ENCODE results near the gene CD80.

The CD80 gene

GRCh38 chr3:119514637-119515036, 44.8 kb downstream of the CD80 start:
- no peak overlapping the region for H3K4me3 ChIP-seq (ENCODE audit: low read depth, low read length)
- POLR2A ChIA-PET = no interaction called here
- CTCF ChIA-PET = interaction anchor here (1.5 kb wide), 1 partner anchor 13 kb away, joined by 3 read pairs; no protein-coding TSS in a partner anchor
- DNase-seq (ENCODE audit: low read depth, low spot score) = no peak
- no peak for TF ChIP-seq CTCF (IDR thresholded peaks at IDR 0.05; ENCODE audit: insufficient read depth, low read length, missing control alignments)

DNA sequence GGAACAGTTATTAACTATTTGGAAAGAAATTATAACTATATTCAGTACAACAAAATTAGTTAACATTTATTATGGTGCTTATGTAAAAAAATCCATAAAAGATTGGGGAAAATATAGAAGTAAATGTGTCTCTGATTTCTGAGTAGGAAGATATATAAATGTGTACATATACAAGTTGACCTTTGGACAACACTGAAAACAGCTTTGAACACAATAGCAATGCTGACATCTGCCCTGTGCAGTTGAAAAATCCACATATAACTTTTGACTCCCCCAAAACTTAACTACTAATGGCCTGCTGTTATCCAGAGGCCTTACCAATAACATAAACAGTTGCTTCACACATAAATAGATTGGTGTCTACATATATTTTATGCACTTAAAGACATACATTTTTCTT, 48.7 kb downstream of the CD80 start:
- no peak for DNase-seq (ENCODE audit: low read depth, low spot score)
- no peak overlapping the region for H3K4me3 ChIP-seq (ENCODE audit: low read depth, low read length)
- TF ChIP-seq CTCF (IDR thresholded peaks at IDR 0.05; ENCODE audit: insufficient read depth, low read length, missing control alignments) = no peak
- CTCF ChIA-PET = no interaction called here
- POLR2A ChIA-PET = no interaction called here

DNA sequence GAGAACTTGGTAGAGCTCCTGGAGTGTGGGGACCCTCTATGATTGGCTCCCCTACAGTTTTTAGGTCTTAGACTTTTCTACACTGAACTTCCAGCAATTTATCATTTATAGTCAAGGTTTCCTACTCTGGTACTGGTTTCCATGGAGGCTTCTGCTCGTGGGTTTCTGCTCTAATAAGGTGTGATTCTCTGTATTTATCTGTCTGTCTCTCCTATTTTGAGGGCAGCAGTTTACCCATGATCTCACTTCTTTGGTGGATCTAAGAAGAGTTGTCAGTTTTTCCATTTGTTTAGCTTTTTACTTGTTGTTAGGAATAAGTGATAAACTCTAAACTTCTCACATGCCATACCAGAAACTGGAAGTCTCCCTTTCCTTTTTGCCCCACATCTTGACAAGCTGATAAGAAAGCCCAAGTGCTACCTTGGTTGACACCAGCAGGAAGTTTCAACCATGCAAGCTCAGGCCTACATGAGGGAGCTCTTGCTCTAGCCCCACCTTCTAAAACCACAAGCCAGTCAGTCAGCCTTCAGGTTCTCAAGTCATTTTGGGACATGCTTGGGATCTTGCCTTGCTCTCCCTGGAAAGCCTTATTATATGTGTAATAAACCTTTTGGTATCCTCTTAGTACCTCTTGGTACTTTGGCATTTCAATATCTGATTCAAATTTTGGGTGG, 51.1 kb downstream of the CD80 start:
- ChIA-PET POLR2A (no interaction called here), CTCF (interaction anchor here (1.0 to 1.5 kb wide), 2 partner anchors 23 to 166 kb away, joined by 3 read pairs; no protein-coding TSS in a partner anchor)
- no peak for DNase-seq (ENCODE audit: low read depth, low spot score)

GRCh38 chr3:119507404-119507803, 52.0 kb downstream of the CD80 start:
- DNase-seq (ENCODE audit: low read depth, low spot score) = no peak
- no peak for TF ChIP-seq CTCF (IDR thresholded peaks at IDR 0.05; ENCODE audit: insufficient read depth, low read length, missing control alignments)
- no peak overlapping the region for H3K4me3 ChIP-seq (ENCODE audit: low read depth, low read length)
- ChIA-PET CTCF (interaction anchor here (1.5 kb wide), 1 partner anchor 22 kb away, joined by 3 read pairs; no protein-coding TSS in a partner anchor), POLR2A (no interaction called here)

More for the DNA sequence above, 51.1 kb downstream of the CD80 start:
- no peak overlapping the region for H3K4me3 ChIP-seq (ENCODE audit: low read depth, low read length)
- TF ChIP-seq CTCF (IDR thresholded peaks at IDR 0.05; ENCODE audit: insufficient read depth, low read length, missing control alignments) = no peak

GRCh38 chr3:119506631-119507030, 52.8 kb downstream of the CD80 start:
- ChIA-PET POLR2A (no interaction called here), CTCF (interaction anchor here (1.5 kb wide), 1 partner anchor 22 kb away, joined by 3 read pairs; no protein-coding TSS in a partner anchor)
- no peak for TF ChIP-seq CTCF (IDR thresholded peaks at IDR 0.05; ENCODE audit: insufficient read depth, low read length, missing control alignments)
- DNase-seq (ENCODE audit: low read depth, low spot score) = no peak
- no peak overlapping the region for H3K4me3 ChIP-seq (ENCODE audit: low read depth, low read length)

GRCh38 chr3:119500901-119501300, 58.5 kb downstream of the CD80 start:
- H3K4me3 ChIP-seq (ENCODE audit: low read depth, low read length) = no peak overlapping the region
- TF ChIP-seq CTCF (IDR thresholded peaks at IDR 0.05; ENCODE audit: insufficient read depth, low read length, missing control alignments) = no peak
- CTCF ChIA-PET = interaction anchor here (0.9 to 2.5 kb wide), 2 partner anchors 14 to 180 kb away, joined by 3 to 13 read pairs; no protein-coding TSS in a partner anchor
- no peak for DNase-seq (ENCODE audit: low read depth, low spot score)
- POLR2A ChIA-PET = interaction anchor here (1.3 kb wide), 1 partner anchor 37 kb away, joined by 4 read pairs; the partner anchor contains the start of gene TMEM39A
